Panc1 (cell line): ENCODE data around the gene APLN. TPM values are rescaled to one million over a fixed set of nuclear protein-coding genes. Genes with fewer than 3 reads are reported as not detected.
A peak's percentile ranks its signal among the peaks of the same experiment; 100 is the strongest.

ENCODE experiments used
- ATAC-seq: fragments of 200-7000 bp; cut with Tn5 transposase; 2 replicates; pipeline ENCODE4 v1.9.1; 2020; ENCODE audit warnings: mild to moderate bottlenecking, moderate library complexity
- BruUV-seq: library from RNA; stranded (reverse); fragments of 400-500 nt; replicated peaks from 2 replicates; lab custom pipeline; 2021; lab: Mats Ljungman, UMichigan
- CTCF ChIA-PET: fragments of 300-600 bp; sonication (Branson Sonifier 250); formaldehyde crosslinking; loops from one replicate; lab custom pipeline; 2022; ENCODE audit warnings: antibody characterized with exemption; lab: Charles Lee
- POLR2A ChIA-PET: fragments of 300-600 bp; sonication (Branson Sonifier 250); formaldehyde crosslinking; loops from one replicate; lab custom pipeline; 2022; ENCODE audit warnings: antibody characterized with exemption; lab: Charles Lee
- DNase-seq: peaks from one replicate; pipeline ENCODE4 v3.0.0-alpha.2; 2010; ENCODE audit warnings: low read depth, low spot score
- H3K27ac ChIP-seq: 2 replicates; pipeline ENCODE4 v1.5.1; 2011; ENCODE audit warnings: mild to moderate bottlenecking, low read length, inconsistent platforms
- H3K27me3 ChIP-seq: fragments of 200-500 bp; sonication (Bioruptor generic); 2 replicates; pipeline ENCODE4 v1.6.0; 2014; ENCODE audit warnings: low read length, inconsistent platforms; ENCODE audit not compliant: control insufficient read depth, insufficient read depth
- H3K36me3 ChIP-seq: fragments of 200-500 bp; sonication (Bioruptor generic); 2 replicates; pipeline ENCODE4 v1.5.1; 2014; ENCODE audit warnings: inconsistent platforms, mild to moderate bottlenecking, low read length, moderate library complexity; ENCODE audit not compliant: control insufficient read depth, insufficient read depth
- H3K4me1 ChIP-seq: 2 replicates; pipeline ENCODE4 v1.5.1; 2011; ENCODE audit warnings: inconsistent platforms, mild to moderate bottlenecking, low read length, moderate library complexity; ENCODE audit not compliant: control insufficient read depth, insufficient read depth
- H3K4me3 ChIP-seq, 2 experiments: 2 replicates each; pipeline ENCODE4 v1.5.1; 2011 to 2012; ENCODE audit warnings: low read depth in 2 of 2, low read length in 2 of 2, mild to moderate bottlenecking in 2 of 2, inconsistent platforms in 1 of 2, moderate library complexity in 1 of 2
- H3K9me3 ChIP-seq: fragments of 200-500 bp; sonication (Bioruptor generic); 2 replicates; pipeline ENCODE4 v1.5.1; 2014; ENCODE audit warnings: low read depth, mild to moderate bottlenecking, inconsistent platforms, low read length, moderate library complexity; ENCODE audit not compliant: control insufficient read depth, insufficient read depth
- CTCF ChIP-seq: fragments of 450-650 bp; IDR thresholded peaks from 2 replicates; pipeline ENCODE4 v1.5.1; 2017; ENCODE audit warnings: mild to moderate bottlenecking
- POLR2AphosphoS5 ChIP-seq: IDR thresholded peaks from 2 replicates; pipeline ENCODE4 v1.6.1; 2012; ENCODE audit warnings: mild to moderate bottlenecking, low read depth, low read length, moderate library complexity
- SIN3A ChIP-seq: IDR thresholded peaks from 2 replicates; pipeline ENCODE4 v1.6.1; 2012; ENCODE audit warnings: low read depth, mild to moderate bottlenecking, low read length, moderate library complexity, borderline replicate concordance; ENCODE audit not compliant: insufficient read depth
- TCF7L2 ChIP-seq: IDR thresholded peaks from 2 replicates; pipeline ENCODE4 v1.6.1; 2011; ENCODE audit warnings: mild to moderate bottlenecking, low read depth, low read length, inconsistent platforms
- in situ Hi-C: cut with HindIII; loops from 2 replicates; pipeline ENCODE4 v1.10.0; 2016; ENCODE audit warnings: low sequenced_read_pairs, low pct_unique_long_range_greater_than_20kb
- intact Hi-C: fragments of 100-400 bp; cut with micrococcal nuclease; formaldehyde crosslinking; loops from one replicate; pipeline ENCODE4 v1.10.0; 2022; ENCODE audit not compliant: unreplicated experiment
- total RNA-seq: library from RNA; stranded (reverse); gene quantifications from one replicate; pipeline ENCODE4 v1.2.1, GENCODE V29; 2021; ENCODE audit not compliant: unreplicated experiment
- TF ChIP-seq, protein P1 (sequence below), 2 experiments: IDR thresholded peaks; 2 replicates each; pipeline ENCODE4 v1.6.1; 2011 to 2012; ENCODE audit warnings: low read depth in 2 of 2, control low read depth in 1 of 2, low read length in 1 of 2, mild to moderate bottlenecking in 1 of 2, moderate library complexity in 1 of 2; ENCODE audit not compliant: insufficient read depth in 1 of 2

Gene APLN
- total RNA-seq, 1 experiment from 2014 or later, result 1.1 TPM

DNA sequence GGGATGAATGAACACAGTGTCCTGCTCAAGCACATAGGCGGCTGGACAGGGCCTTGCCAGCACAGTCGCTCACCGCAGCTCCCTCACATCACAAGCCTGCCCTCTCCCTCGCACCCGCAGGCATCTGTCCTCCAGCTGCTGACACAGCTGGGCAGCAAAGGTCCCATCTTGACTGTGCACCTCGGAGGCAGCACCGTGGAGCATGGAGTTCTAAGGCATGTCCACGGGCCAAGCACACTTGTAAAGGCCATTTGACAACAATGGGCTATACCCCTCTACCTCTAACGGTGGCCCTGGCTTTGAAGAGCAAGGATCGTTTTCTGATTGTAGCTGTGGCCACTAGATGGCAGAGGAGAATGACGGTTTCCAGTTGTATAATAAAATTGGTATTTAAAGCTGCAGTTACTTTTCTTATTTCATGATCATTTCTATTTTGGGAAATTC, 53.8 kb downstream of the APLN start:
- Histone ChIP-seq H3K36me3 (no peaks in the 10 kb centered on the region), H3K9me3 (no peaks in the 10 kb centered on the region), H3K4me3 (no peak overlapping the region), H3K4me1 (no peaks in the 10 kb centered on the region), H3K27me3 (no peaks in the 10 kb centered on the region), H3K27ac (no peak overlapping the region)
- no TSS peak for BruUV-seq
- ATAC-seq, result peak; percentile 52
- intact Hi-C loops, result loop anchor here (10.0 kb wide), 2 partner anchors 304 to 594 kb away; partner anchors contain the start of gene UTP14A
- TF ChIP-seq CTCF, result peak; percentile 83
- no peak for TF ChIP-seq TCF7L2
- DNase-seq, result no peak
- in situ Hi-C loops, result no loop called here
- ChIA-PET POLR2A (no interaction called here), CTCF (interaction anchor here (0.6 to 1.3 kb wide), 6 partner anchors 8 to 495 kb away, joined by 3 to 7 read pairs (median 4); no protein-coding TSS in a partner anchor)

DNA sequence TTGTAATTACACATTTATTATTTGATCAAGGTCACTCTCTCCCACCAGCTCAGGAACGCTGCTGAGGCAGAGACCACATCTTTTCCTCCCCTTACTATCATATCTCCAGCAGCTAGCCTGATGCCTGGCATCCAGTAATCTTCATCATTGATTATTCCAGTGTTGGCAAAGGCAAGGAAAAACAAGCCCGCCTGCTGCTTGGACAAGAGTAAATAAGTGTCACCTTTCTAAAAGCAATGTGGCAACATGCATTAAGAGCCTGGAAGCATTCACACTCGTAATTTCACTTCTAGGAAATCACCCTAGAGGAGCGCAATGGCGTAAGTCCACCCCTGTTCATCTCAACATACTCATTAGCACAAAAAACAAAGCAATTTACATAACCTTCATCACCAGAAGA, 54.8 kb downstream of the APLN start:
- Histone ChIP-seq H3K27ac (no peak overlapping the region), H3K36me3 (no peaks in the 10 kb centered on the region), H3K4me3 (no peak overlapping the region), H3K27me3 (no peaks in the 10 kb centered on the region), H3K9me3 (no peaks in the 10 kb centered on the region), H3K4me1 (no peaks in the 10 kb centered on the region)
- in situ Hi-C loops (no loop called here), intact Hi-C loops (loop anchor here (10.0 kb wide), 2 partner anchors 305 to 595 kb away; partner anchors contain the start of gene UTP14A)
- ATAC-seq, result no peak
- BruUV-seq, result no TSS peak
- ChIA-PET POLR2A (no interaction called here), CTCF (no interaction called here)
- no peak for DNase-seq
- TF ChIP-seq TCF7L2 (no peak), POLR2AphosphoS5 (no peak), SIN3A (no peak), CTCF (no peak)
- TF ChIP-seq, protein P1, sequence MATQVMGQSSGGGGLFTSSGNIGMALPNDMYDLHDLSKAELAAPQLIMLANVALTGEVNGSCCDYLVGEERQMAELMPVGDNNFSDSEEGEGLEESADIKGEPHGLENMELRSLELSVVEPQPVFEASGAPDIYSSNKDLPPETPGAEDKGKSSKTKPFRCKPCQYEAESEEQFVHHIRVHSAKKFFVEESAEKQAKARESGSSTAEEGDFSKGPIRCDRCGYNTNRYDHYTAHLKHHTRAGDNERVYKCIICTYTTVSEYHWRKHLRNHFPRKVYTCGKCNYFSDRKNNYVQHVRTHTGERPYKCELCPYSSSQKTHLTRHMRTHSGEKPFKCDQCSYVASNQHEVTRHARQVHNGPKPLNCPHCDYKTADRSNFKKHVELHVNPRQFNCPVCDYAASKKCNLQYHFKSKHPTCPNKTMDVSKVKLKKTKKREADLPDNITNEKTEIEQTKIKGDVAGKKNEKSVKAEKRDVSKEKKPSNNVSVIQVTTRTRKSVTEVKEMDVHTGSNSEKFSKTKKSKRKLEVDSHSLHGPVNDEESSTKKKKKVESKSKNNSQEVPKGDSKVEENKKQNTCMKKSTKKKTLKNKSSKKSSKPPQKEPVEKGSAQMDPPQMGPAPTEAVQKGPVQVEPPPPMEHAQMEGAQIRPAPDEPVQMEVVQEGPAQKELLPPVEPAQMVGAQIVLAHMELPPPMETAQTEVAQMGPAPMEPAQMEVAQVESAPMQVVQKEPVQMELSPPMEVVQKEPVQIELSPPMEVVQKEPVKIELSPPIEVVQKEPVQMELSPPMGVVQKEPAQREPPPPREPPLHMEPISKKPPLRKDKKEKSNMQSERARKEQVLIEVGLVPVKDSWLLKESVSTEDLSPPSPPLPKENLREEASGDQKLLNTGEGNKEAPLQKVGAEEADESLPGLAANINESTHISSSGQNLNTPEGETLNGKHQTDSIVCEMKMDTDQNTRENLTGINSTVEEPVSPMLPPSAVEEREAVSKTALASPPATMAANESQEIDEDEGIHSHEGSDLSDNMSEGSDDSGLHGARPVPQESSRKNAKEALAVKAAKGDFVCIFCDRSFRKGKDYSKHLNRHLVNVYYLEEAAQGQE (IDR thresholded peaks at IDR 0.05; ENCODE audit: insufficient read depth in 1 of 2, low read depth in 2 of 2, low read length in 1 of 2), result no peak
